LHCN-M2 (cell line): ENCODE measurements around the gene DOHH. TPM values are rescaled to one million over a fixed set of nuclear protein-coding genes. Genes with fewer than 3 reads are reported as not detected.
"Not testable (repeated sequence)": the region's sequence is repeated elsewhere in the genome, so short reads cannot be mapped to it uniquely, and the experiment has no call there.

ENCODE experiments used
- DNase-seq: peaks from one replicate; pipeline ENCODE4 v3.0.0-alpha.2; 2012; ENCODE audit warnings: low read depth
- total RNA-seq: library from RNA; depleted of rRNA; stranded (reverse); fragments of >200 nt; gene quantifications from 2 replicates; pipeline ENCODE4 v1.2.3, GENCODE V29; 2014

DOHH gene
- total RNA-seq, 1 experiment from 2014 or later: 25.0 TPM

DNA sequence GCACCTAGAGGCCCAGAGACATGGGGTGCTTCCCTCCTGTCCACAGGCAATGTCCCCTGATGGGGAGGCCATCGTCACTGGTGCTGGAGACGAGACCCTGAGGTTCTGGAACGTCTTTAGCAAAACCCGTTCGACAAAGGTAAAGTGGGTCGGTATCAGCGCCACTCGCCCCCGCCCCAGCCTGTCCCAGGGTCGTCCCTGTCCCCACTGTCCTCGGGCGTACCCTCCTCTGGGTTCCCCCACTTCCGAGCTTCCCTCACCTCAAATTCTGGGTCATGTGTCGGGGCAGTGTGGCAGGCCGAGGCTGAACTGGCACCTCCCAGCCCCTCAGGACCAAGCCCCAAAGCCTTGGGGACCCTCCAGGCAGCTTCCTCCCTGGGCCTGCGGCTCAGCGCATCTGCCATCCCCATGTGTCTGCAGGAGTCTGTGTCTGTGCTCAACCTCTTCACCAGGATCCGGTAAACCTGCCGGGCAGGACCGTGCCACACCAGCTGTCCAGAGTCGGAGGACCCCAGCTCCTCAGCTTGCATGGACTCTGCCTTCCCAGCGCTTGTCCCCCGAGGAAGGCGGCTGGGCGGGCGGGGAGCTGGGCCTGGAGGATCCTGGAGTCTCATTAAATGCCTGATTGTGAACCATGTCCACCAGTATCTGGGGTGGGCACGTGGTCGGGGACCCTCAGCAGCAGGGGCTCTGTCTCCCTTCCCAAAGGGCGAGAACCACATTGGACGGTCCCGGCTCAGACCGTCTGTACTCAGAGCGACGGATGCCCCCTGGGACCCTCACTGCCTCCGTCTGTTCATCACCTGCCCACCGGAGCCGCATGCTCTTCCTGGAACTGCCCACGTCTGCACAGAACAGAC is 34.1 kb upstream of the DOHH start:
- no peak for DNase-seq

DNA sequence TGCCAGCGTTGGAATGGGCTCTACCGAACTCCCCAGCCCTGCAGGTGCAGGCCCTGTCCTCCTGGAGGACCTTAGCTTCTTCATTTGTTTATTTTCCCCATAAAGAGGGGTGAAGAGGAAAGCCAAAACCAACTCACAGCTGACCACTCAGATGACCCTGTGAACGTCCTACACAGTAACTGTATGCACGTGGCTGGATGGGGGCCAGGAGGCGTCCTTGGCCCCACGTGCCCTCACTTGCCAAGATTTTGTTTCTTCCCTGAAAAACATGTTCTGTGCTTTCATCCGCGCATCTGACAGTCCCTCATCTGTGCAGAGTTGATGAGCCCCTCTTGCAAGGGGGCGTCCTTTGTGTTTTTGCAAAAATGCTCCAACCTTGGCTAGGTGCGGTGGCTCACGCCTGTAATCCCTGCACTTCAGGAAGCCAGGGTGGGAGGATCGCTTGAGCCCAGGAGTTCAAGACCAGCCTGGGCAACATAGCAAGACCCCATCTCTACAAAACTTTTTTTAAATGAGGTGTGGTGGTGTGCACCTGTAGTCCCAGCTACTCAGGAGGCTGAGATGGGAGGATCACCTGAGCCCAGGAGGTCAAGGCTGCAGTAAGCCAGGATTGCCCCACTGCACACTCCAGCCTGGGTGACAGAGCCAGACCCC is 33.2 kb upstream of the DOHH start:
- no peak for DNase-seq

GRCh38 chr19:3533033-3533432 is 32.6 kb upstream of the DOHH start:
- DNase-seq: no peak

GRCh38 chr19:3532154-3532786 is 31.8 kb upstream of the DOHH start:
- DNase-seq: no peak

DNA sequence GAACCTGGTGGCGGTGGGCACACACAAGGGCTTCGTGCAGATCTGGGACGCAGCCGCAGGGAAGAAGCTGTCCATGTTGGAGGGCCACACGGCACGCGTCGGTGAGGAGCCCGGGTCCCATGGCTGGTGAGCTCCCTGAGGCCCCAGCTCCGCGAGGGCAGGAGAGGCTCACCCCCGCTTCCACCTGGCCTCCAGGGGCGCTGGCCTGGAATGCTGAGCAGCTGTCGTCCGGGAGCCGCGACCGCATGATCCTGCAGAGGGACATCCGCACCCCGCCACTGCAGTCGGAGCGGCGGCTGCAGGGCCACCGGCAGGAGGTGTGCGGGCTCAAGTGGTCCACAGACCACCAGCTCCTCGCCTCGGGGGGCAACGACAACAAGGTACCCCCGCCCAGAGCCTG is 31.2 kb upstream of the DOHH start:
- DNase-seq: no peak

DNA sequence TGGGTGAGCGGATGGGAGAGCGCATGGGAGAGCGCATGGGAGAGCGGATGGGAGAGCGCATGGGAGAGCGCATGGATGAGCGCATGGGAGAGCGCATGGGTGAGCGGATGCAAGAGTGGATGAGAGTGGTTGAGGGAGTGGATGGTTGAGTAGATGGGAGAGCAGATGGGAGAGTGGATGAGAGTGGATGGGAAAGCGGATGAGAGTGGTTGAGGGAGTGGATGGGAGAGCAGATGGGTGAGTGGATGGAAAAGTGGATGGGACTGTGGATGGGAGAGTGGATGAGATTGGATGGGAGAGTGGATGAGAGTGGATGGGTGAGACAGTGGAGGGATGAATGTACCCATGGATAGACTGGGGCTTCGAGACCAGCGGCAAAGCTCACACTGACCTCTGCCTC is 29.9 kb upstream of the DOHH start:
- no peak for DNase-seq

DNA sequence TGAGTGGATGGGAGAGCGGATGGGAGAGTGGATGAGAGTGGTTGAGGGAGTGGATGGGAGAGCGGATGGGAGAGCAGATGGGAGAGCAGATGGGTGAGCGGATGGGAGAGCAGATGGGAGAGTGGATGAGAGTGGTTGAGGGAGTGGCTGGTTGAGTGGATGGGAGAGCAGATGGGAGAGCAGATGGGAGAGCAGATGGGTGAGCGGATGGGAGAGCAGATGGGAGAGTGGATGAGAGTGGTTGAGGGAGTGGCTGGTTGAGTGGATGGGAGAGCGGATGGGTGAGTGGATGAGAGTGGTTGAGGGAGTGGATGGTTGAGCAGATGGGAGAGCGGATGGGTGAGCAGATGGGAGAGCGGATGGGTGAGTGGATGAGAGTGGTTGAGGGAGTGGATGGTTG is 28.8 kb upstream of the DOHH start:
- DNase-seq: not testable (repeated sequence)

DNA sequence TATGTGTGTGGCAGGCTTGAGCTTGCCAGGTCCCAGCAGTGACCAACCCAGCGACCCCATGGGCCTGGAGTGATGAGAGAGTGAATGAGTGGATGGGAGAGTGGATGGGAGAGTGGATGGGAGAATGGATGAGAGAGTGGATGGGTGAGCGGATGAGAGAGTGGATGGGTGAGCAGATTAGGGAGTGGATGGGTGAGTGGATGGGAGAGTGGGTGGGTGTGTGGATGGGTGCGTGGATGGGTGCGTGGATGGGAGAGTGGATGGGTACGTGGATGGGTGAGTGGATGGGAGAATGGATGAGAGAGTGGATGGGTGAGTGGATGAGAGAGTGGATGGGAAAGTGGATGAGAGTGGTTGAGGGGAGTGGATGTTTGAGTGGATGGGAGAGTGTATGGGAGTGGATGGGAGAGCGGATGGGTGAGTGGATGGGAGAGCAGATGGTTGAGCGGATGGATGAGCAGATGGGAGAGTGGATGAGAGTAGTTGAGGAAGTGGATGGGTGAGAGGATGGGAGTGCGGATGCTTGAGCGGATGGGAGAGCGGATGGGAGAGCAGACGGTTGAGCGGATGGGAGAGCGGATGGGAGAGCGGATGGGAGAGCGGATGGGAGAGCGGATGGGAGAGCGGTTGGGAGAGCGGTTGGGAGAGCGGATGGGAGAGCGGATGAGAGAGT is 28.2 kb upstream of the DOHH start:
- DNase-seq: no peak

- DNase-seq: no peak
Measured at GRCh38 chr19:3528080-3528479, 27.6 kb upstream of the DOHH start.

- DNase-seq: no peak
Measured at GRCh38 chr19:3527238-3527910, 26.9 kb upstream of the DOHH start.

- no peak for DNase-seq
Measured at GRCh38 chr19:3526507-3527237, 26.2 kb upstream of the DOHH start.

DNA sequence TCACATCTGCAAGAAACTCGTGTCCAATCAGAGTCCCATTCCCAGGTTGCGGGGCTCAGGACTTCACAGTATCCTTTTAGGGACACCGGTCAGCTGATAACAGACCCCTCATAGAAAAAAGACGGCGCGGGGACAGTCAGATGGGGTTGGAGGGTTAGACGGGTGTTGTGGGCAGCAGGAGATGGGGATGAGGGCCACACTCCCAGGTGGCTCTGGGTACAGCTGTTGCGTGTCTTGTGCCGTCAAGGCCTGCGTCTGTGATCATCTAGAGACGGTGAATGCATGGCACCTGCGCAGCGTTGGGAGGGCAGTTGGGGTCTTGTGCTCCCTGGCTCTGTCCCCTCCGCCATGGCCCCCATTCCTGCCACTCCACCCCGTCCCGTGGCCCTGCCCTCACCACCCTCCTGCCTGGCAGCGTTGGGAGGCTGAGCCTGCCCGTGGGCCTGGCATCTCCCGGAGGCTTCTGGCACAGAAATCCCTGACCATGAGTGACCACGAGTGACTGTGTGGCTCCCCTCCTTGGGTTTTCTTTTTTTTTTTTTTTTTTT is 24.5 kb upstream of the DOHH start:
- DNase-seq: no peak

GRCh38 chr19:3524078-3524842 is 23.8 kb upstream of the DOHH start:
- no peak for DNase-seq

GRCh38 chr19:3523361-3524077 is 23.0 kb upstream of the DOHH start:
- no peak for DNase-seq

DNA sequence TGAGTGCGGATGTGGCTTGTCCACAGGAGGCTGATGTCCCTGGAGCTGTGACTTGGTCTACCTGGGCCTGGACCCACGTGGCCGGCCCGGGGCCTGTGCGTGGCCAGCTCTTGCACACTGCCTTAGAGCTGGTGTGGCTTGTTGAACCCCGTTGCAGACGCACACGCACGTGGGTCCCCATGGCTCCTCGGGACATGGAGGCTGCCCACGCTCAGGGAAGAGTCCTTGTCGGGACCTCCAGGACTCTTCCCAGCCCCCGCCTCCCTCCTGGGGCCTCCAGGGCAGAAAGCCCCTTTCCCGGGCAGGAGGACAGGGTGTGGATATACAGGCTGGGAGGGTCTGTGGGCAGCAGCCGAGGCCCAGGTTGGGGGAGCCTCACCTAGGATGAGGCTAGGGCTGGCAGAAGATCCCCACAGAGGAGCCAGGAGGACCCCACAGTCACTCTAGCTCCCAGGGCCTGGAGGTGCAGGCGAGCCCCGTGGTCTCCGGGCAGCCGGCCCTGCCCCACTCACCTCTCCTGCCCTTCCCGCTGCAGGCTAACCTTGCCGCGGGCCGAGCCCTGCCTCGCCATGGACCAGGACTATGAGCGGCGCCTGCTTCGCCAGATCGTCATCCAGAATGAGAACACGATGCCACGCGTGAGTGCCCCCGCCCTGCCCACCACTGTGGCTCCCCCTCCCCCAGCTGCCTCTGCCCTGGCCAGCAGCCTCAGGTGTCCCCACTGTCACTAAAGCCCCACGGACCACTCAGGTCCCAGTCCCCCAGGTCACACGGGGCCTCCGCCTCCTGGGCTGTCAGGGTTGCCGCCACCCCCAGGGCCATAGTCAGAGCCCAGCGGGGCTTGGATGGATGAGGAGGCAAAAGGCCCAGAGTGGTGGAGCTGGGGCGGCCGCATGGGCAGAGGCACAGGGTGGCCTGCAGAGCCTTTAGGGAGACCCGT is 22.2 kb upstream of the DOHH start:
- DNase-seq: no peak

- no peak for DNase-seq
Measured at GRCh38 chr19:3521104-3521445, 20.6 kb upstream of the DOHH start.

- no peak for DNase-seq
Measured at GRCh38 chr19:3520166-3521103, 20.0 kb upstream of the DOHH start.
